ENCODE data around the gene MYH11. TPM values are rescaled to one million over a fixed set of nuclear protein-coding genes. Genes with fewer than 3 reads are reported as not detected.
A peak's percentile ranks its signal among the peaks of the same experiment; 100 is the strongest.
"Not testable (repeated sequence)": the region's sequence is repeated elsewhere in the genome, so short reads cannot be mapped to it uniquely, and the experiment has no call there.

Gene MYH11
- total and polyA plus RNA-seq, 5 donors from 2014 or later: 0.15 to 0.67 (median 0.43) TPM; not detected in 1

- Histone ChIP-seq H3K4me1 (ENCODE audit: control insufficient read depth, insufficient read depth, low read length, poor library complexity, severe bottlenecking) (no peaks in the 10 kb centered on the region), H3K4me3 (ENCODE audit: low read depth, low read length) (no peak overlapping the region), H3K27ac (ENCODE audit: insufficient read depth, low read length, poor library complexity, severe bottlenecking) (no peak overlapping the region), H3K27me3 (ENCODE audit: control insufficient read depth, insufficient read depth, low read length) (peaks cover 3% of the 10 kb centered on the region), H3K36me3 (ENCODE audit: control insufficient read depth, insufficient read depth, low read length) (no peaks in the 10 kb centered on the region), H3K9me3 (ENCODE audit: control insufficient read depth in 2 of 2, low read length in 2 of 2) (peaks cover 8% of the 10 kb centered on the region in 2 experiments)
- ATAC-seq (ENCODE audit: low read depth in 2 of 2) (no peak), DNase-seq (no peak)
- H3K27ac Mint-ChIP-seq: peak overlapping the region in 1 of 3 donors; percentile 76
- peaks cover 6% of the 10 kb centered on the region for H3K27me3 Mint-ChIP-seq
- no peak overlapping the region for H3K4me3 Mint-ChIP-seq
- no peaks in the 10 kb centered on the region for H3K36me3 Mint-ChIP-seq
- no peaks in the 10 kb centered on the region for H3K4me1 Mint-ChIP-seq
- peaks cover 0 to 15% (median 4%) of the 10 kb centered on the region in 7 donors for H3K9me3 Mint-ChIP-seq
Measured at GRCh38 chr16:15799851-15800495, 56.9 kb downstream of the MYH11 start.

- Histone ChIP-seq H3K4me1 (ENCODE audit: control insufficient read depth, insufficient read depth, low read length, poor library complexity, severe bottlenecking) (no peaks in the 10 kb centered on the region), H3K27ac (ENCODE audit: insufficient read depth, low read length, poor library complexity, severe bottlenecking) (no peak overlapping the region), H3K27me3 (ENCODE audit: control insufficient read depth, insufficient read depth, low read length) (peaks cover 3% of the 10 kb centered on the region), H3K36me3 (ENCODE audit: control insufficient read depth, insufficient read depth, low read length) (no peaks in the 10 kb centered on the region), H3K4me3 (ENCODE audit: low read depth, low read length) (no peak overlapping the region), H3K9me3 (ENCODE audit: control insufficient read depth in 2 of 2, low read length in 2 of 2) (peaks cover 8% of the 10 kb centered on the region in 2 experiments)
- no peak overlapping the region for H3K27ac Mint-ChIP-seq
- H3K9me3 Mint-ChIP-seq: peaks cover 0 to 15% (median 4%) of the 10 kb centered on the region in 7 donors
- peaks cover 6% of the 10 kb centered on the region for H3K27me3 Mint-ChIP-seq
- no peak for ATAC-seq (ENCODE audit: low read depth in 2 of 2)
- H3K4me3 Mint-ChIP-seq: no peak overlapping the region
- DNase-seq: no peak
- no peaks in the 10 kb centered on the region for H3K36me3 Mint-ChIP-seq
- no peaks in the 10 kb centered on the region for H3K4me1 Mint-ChIP-seq
Measured at GRCh38 chr16:15798671-15799070, 58.2 kb downstream of the MYH11 start.

GRCh38 chr16:15796885-15797284, 59.9 kb downstream of the MYH11 start:
- Histone ChIP-seq H3K27me3 (ENCODE audit: control insufficient read depth, insufficient read depth, low read length) (peaks cover 3% of the 10 kb centered on the region), H3K4me3 (ENCODE audit: low read depth, low read length) (no peak overlapping the region), H3K36me3 (ENCODE audit: control insufficient read depth, insufficient read depth, low read length) (no peaks in the 10 kb centered on the region), H3K27ac (ENCODE audit: insufficient read depth, low read length, poor library complexity, severe bottlenecking) (no peak overlapping the region), H3K9me3 (ENCODE audit: control insufficient read depth in 2 of 2, low read length in 2 of 2) (peaks cover 8% of the 10 kb centered on the region in 2 experiments), H3K4me1 (ENCODE audit: control insufficient read depth, insufficient read depth, low read length, poor library complexity, severe bottlenecking) (no peaks in the 10 kb centered on the region)
- Mint-ChIP-seq H3K9me3 (peaks cover 0 to 15% (median 4%) of the 10 kb centered on the region in 7 donors), H3K4me3 (no peak overlapping the region), H3K36me3 (no peaks in the 10 kb centered on the region), H3K4me1 (peaks cover 0 to 5% (median 2%) of the 10 kb centered on the region in 4 donors), H3K27me3 (peaks cover 6% of the 10 kb centered on the region), H3K27ac (no peak overlapping the region)
- DNase-seq (no peak), ATAC-seq (ENCODE audit: low read depth in 2 of 2) (no peak)

- Histone ChIP-seq H3K27ac (ENCODE audit: insufficient read depth, low read length, poor library complexity, severe bottlenecking) (no peak overlapping the region), H3K27me3 (ENCODE audit: control insufficient read depth, insufficient read depth, low read length) (peaks cover 3% of the 10 kb centered on the region), H3K4me1 (ENCODE audit: control insufficient read depth, insufficient read depth, low read length, poor library complexity, severe bottlenecking) (no peaks in the 10 kb centered on the region), H3K36me3 (ENCODE audit: control insufficient read depth, insufficient read depth, low read length) (no peaks in the 10 kb centered on the region), H3K4me3 (ENCODE audit: low read depth, low read length) (no peak overlapping the region), H3K9me3 (ENCODE audit: control insufficient read depth in 2 of 2, low read length in 2 of 2) (peaks cover 8% of the 10 kb centered on the region in 2 experiments)
- peaks cover 6% of the 10 kb centered on the region for H3K27me3 Mint-ChIP-seq
- H3K9me3 Mint-ChIP-seq: peaks cover 0 to 15% (median 4%) of the 10 kb centered on the region in 7 donors
- DNase-seq: no peak
- H3K36me3 Mint-ChIP-seq: no peaks in the 10 kb centered on the region
- H3K27ac Mint-ChIP-seq: no peak overlapping the region
- no peak for ATAC-seq (ENCODE audit: low read depth in 2 of 2)
- H3K4me3 Mint-ChIP-seq: no peak overlapping the region
- peaks cover 0 to 5% (median 2%) of the 10 kb centered on the region in 4 donors for H3K4me1 Mint-ChIP-seq
Measured at GRCh38 chr16:15795615-15796014, 61.2 kb downstream of the MYH11 start.

- H3K36me3 Mint-ChIP-seq: no peaks in the 10 kb centered on the region
- H3K4me1 ChIP-seq (ENCODE audit: control insufficient read depth, insufficient read depth, low read length, poor library complexity, severe bottlenecking): no peaks in the 10 kb centered on the region
- H3K27me3 Mint-ChIP-seq: peaks cover 6% of the 10 kb centered on the region
- ATAC-seq (ENCODE audit: low read depth in 2 of 2) (no peak), DNase-seq (no peak)
- no peaks in the 10 kb centered on the region for H3K36me3 ChIP-seq (ENCODE audit: control insufficient read depth, insufficient read depth, low read length)
- no peak overlapping the region for H3K4me3 ChIP-seq (ENCODE audit: low read depth, low read length)
- peaks cover 8% of the 10 kb centered on the region in 2 experiments for H3K9me3 ChIP-seq (ENCODE audit: control insufficient read depth in 2 of 2, low read length in 2 of 2)
- H3K27ac ChIP-seq (ENCODE audit: insufficient read depth, low read length, poor library complexity, severe bottlenecking): no peak overlapping the region
- H3K4me3 Mint-ChIP-seq: no peak overlapping the region
- H3K27ac Mint-ChIP-seq: no peak overlapping the region
- H3K27me3 ChIP-seq (ENCODE audit: control insufficient read depth, insufficient read depth, low read length): peaks cover 3% of the 10 kb centered on the region
- peaks cover 0 to 11% (median 3%) of the 10 kb centered on the region in 7 donors for H3K9me3 Mint-ChIP-seq
- peaks cover 0 to 5% (median 2%) of the 10 kb centered on the region in 4 donors for H3K4me1 Mint-ChIP-seq
Measured at GRCh38 chr16:15792563-15792971, 64.3 kb downstream of the MYH11 start.

GRCh38 chr16:15790458-15790857, 66.4 kb downstream of the MYH11 start:
- H3K4me3 ChIP-seq (ENCODE audit: low read depth, low read length): no peak overlapping the region
- H3K9me3 Mint-ChIP-seq: peaks cover 0 to 1% (median 0%) of the 10 kb centered on the region in 7 donors
- H3K27ac ChIP-seq (ENCODE audit: insufficient read depth, low read length, poor library complexity, severe bottlenecking): no peak overlapping the region
- peaks cover 0 to 5% (median 2%) of the 10 kb centered on the region in 4 donors for H3K4me1 Mint-ChIP-seq
- H3K36me3 Mint-ChIP-seq: no peaks in the 10 kb centered on the region
- no peak overlapping the region for H3K27ac Mint-ChIP-seq
- no peak overlapping the region for H3K4me3 Mint-ChIP-seq
- H3K36me3 ChIP-seq (ENCODE audit: control insufficient read depth, insufficient read depth, low read length): no peaks in the 10 kb centered on the region
- no peaks in the 10 kb centered on the region for H3K27me3 ChIP-seq (ENCODE audit: control insufficient read depth, insufficient read depth, low read length)
- no peak for DNase-seq
- H3K4me1 ChIP-seq (ENCODE audit: control insufficient read depth, insufficient read depth, low read length, poor library complexity, severe bottlenecking): no peaks in the 10 kb centered on the region
- H3K27me3 Mint-ChIP-seq: no peaks in the 10 kb centered on the region
- no peak for ATAC-seq (ENCODE audit: low read depth in 2 of 2)
- no peaks in the 10 kb centered on the region for H3K9me3 ChIP-seq (ENCODE audit: control insufficient read depth in 2 of 2, low read length in 2 of 2)

- DNase-seq; H3K9me3 ChIP-seq (ENCODE audit: control insufficient read depth in 2 of 2, low read length in 2 of 2); H3K4me1 Mint-ChIP-seq; H3K27ac ChIP-seq (ENCODE audit: insufficient read depth, low read length, poor library complexity, severe bottlenecking); H3K4me1 ChIP-seq (ENCODE audit: control insufficient read depth, insufficient read depth, low read length, poor library complexity, severe bottlenecking); H3K4me3 Mint-ChIP-seq; H3K27me3 ChIP-seq (ENCODE audit: control insufficient read depth, insufficient read depth, low read length); H3K4me3 ChIP-seq (ENCODE audit: low read depth, low read length); H3K27ac Mint-ChIP-seq; H3K27me3 Mint-ChIP-seq; H3K36me3 ChIP-seq (ENCODE audit: control insufficient read depth, insufficient read depth, low read length); H3K9me3 Mint-ChIP-seq; H3K36me3 Mint-ChIP-seq; ATAC-seq (ENCODE audit: low read depth in 2 of 2): not testable (repeated sequence)
Measured at GRCh38 chr16:15789816-15790215, 67.0 kb downstream of the MYH11 start.

GRCh38 chr16:15788846-15789239, 68.0 kb downstream of the MYH11 start:
- H3K9me3 ChIP-seq (ENCODE audit: control insufficient read depth in 2 of 2, low read length in 2 of 2): no peaks in the 10 kb centered on the region
- no peaks in the 10 kb centered on the region for H3K36me3 ChIP-seq (ENCODE audit: control insufficient read depth, insufficient read depth, low read length)
- Mint-ChIP-seq H3K4me3 (no peak overlapping the region), H3K9me3 (no peaks in the 10 kb centered on the region), H3K36me3 (no peaks in the 10 kb centered on the region), H3K27me3 (no peaks in the 10 kb centered on the region), H3K27ac (no peak overlapping the region), H3K4me1 (peaks cover 0 to 5% (median 2%) of the 10 kb centered on the region in 4 donors)
- DNase-seq: no peak
- no peaks in the 10 kb centered on the region for H3K4me1 ChIP-seq (ENCODE audit: control insufficient read depth, insufficient read depth, low read length, poor library complexity, severe bottlenecking)
- H3K27ac ChIP-seq (ENCODE audit: insufficient read depth, low read length, poor library complexity, severe bottlenecking): no peak overlapping the region
- H3K27me3 ChIP-seq (ENCODE audit: control insufficient read depth, insufficient read depth, low read length): no peaks in the 10 kb centered on the region
- ATAC-seq (ENCODE audit: low read depth in 2 of 2): no peak
- no peak overlapping the region for H3K4me3 ChIP-seq (ENCODE audit: low read depth, low read length)

All from CD4-positive, CD25-positive, alpha-beta regulatory T cell (primary cell).